Tibial nerve (tissue), 4 donors: ENCODE results near the gene ATXN7L1. TPM values are rescaled to one million over a fixed set of nuclear protein-coding genes. Genes with fewer than 3 reads are reported as not detected.

Experiments
- DNase-seq, 2 donors: peaks; one replicate each; pipeline ENCODE4 v3.0.0-alpha.2; 2019; ENCODE audit warnings: low spot score in 2 of 2
- H3K27ac ChIP-seq, 4 donors: fragments of 200-600 bp; sonication (generic) in 3 of 4; one replicate each; pipeline ENCODE4 v1.5.1; 2017 to 2019; ENCODE audit warnings: mild to moderate bottlenecking in 1 of 4
- H3K27me3 ChIP-seq, 2 donors: fragments of 200-600 bp; sonication (generic) in 1 of 2; one replicate each; pipeline versions ENCODE4 v1.5.1 to v1.6.0; 2017 to 2019
- H3K36me3 ChIP-seq, 3 donors: fragments of 200-600 bp; sonication (generic); one replicate each; pipeline ENCODE4 v1.5.1; 2018 to 2019
- H3K4me1 ChIP-seq, 4 donors: fragments of 200-600 bp; sonication (generic) in 3 of 4; one replicate each; pipeline ENCODE4 v1.5.1; 2017 to 2019
- H3K4me3 ChIP-seq, 4 donors: fragments of 200-600 bp; sonication (generic) in 3 of 4; one replicate each; pipeline ENCODE4 v1.5.1; 2017 to 2019; ENCODE audit warnings: mild to moderate bottlenecking in 1 of 4, moderate library complexity in 1 of 4
- H3K9me3 ChIP-seq, 4 donors: fragments of 200-600 bp; sonication (generic) in 3 of 4; one replicate each; pipeline ENCODE4 v1.5.1; 2017 to 2019
- CTCF ChIP-seq, 5 experiments: fragments of 200-600 bp in 3 of 5; fragments of 450-650 bp in 2 of 5; sonication (generic) in 3 of 5; IDR thresholded peaks; one replicate each; pipeline ENCODE4 v1.5.1; 2016 to 2019; ENCODE audit warnings: antibody characterized with exemption in 5 of 5, mild to moderate bottlenecking in 3 of 5, moderate library complexity in 2 of 5
- EP300 ChIP-seq, 2 donors: sonication (generic); formaldehyde crosslinking; IDR thresholded peaks; one replicate each; pipeline ENCODE4 v1.6.1; 2017; ENCODE audit warnings: antibody characterized with exemption in 2 of 2, mild to moderate bottlenecking in 1 of 2
- POLR2A ChIP-seq, 2 donors: fragments of 450-650 bp; IDR thresholded peaks; one replicate each; pipeline ENCODE4 v1.6.1; 2017; ENCODE audit warnings: antibody characterized with exemption in 2 of 2, mild to moderate bottlenecking in 2 of 2, moderate library complexity in 2 of 2
- WGBS, 2 donors: methylation state at CpG; one replicate each; pipeline ENCODE4 v1.1.5; 2018; 5-methylcytosine and 5-hydroxymethylcytosine counted together
- total RNA-seq, 4 donors: library from RNA; depleted of rRNA; stranded (reverse); fragments of >200 nt; gene quantifications; one replicate each; pipeline ENCODE4 v1.1.0, GENCODE V29; 2016

The ATXN7L1 gene
- total RNA-seq, 4 donors from 2014 or later: 14.6 to 22.5 (median 19.1) TPM

- H3K9me3 ChIP-seq: no peaks in the 10 kb centered on the region
- TF ChIP-seq CTCF (IDR thresholded peaks at IDR 0.05) (no peak), POLR2A (IDR thresholded peaks at IDR 0.05) (no peak), EP300 (IDR thresholded peaks at IDR 0.05) (no peak)
- peaks cover 0 to 26% (median 8%) of the 10 kb centered on the region in 4 donors for H3K4me1 ChIP-seq
- no peaks in the 10 kb centered on the region for H3K36me3 ChIP-seq
- H3K4me3 ChIP-seq: no peak overlapping the region
- 61 to 66% methylated on average over 13 of the region's 13 CpGs for WGBS, 2 donors
- H3K27me3 ChIP-seq: no peaks in the 10 kb centered on the region
- H3K27ac ChIP-seq: peak overlapping the region in 2 of 4 donors; percentile 26 to 58
- DNase-seq: no peak
Measured at GRCh38 chr7:105689067-105689819, 187.2 kb downstream of the ATXN7L1 start.

- Histone ChIP-seq H3K36me3 (no peaks in the 10 kb centered on the region), H3K4me3 (no peak overlapping the region), H3K27me3 (no peaks in the 10 kb centered on the region), H3K4me1 (peaks cover 0 to 26% (median 8%) of the 10 kb centered on the region in 4 donors), H3K9me3 (no peaks in the 10 kb centered on the region), H3K27ac (peak overlapping the region in 1 of 4 donors; percentile 26)
- TF ChIP-seq CTCF (IDR thresholded peaks at IDR 0.05): no peak
- 73 to 92% methylated on average over 5 of the region's 5 CpGs for WGBS, 2 donors
- DNase-seq: no peak
Measured at GRCh38 chr7:105688617-105689016, 187.8 kb downstream of the ATXN7L1 start.

GRCh38 chr7:105685161-105685560 lies 191.2 kb downstream of the ATXN7L1 start:
- 90 to 93% methylated on average over 3 of the region's 3 CpGs for WGBS, 2 donors
- H3K4me3 ChIP-seq: no peak overlapping the region
- TF ChIP-seq POLR2A (IDR thresholded peaks at IDR 0.05) (no peak), EP300 (IDR thresholded peaks at IDR 0.05) (no peak), CTCF (IDR thresholded peaks at IDR 0.05) (no peak)
- no peaks in the 10 kb centered on the region for H3K36me3 ChIP-seq
- no peaks in the 10 kb centered on the region for H3K27me3 ChIP-seq
- H3K4me1 ChIP-seq: peaks cover 6 to 38% (median 22%) of the 10 kb centered on the region in 4 donors
- H3K9me3 ChIP-seq: no peaks in the 10 kb centered on the region
- no peak for DNase-seq
- no peak overlapping the region for H3K27ac ChIP-seq

GRCh38 chr7:105682341-105683060 lies 193.9 kb downstream of the ATXN7L1 start:
- 41 to 63% methylated on average over 2 of the region's 2 CpGs for WGBS, 2 donors
- peaks cover 9 to 58% (median 44%) of the 10 kb centered on the region in 4 donors for H3K4me1 ChIP-seq
- no peak overlapping the region for H3K4me3 ChIP-seq
- H3K36me3 ChIP-seq: no peaks in the 10 kb centered on the region
- no peaks in the 10 kb centered on the region for H3K9me3 ChIP-seq
- no peaks in the 10 kb centered on the region for H3K27me3 ChIP-seq
- TF ChIP-seq CTCF (IDR thresholded peaks at IDR 0.05) (no peak), POLR2A (IDR thresholded peaks at IDR 0.05) (no peak), EP300 (IDR thresholded peaks at IDR 0.05) (peak in 1 of 2 donors; percentile 42)
- DNase-seq: peak in 1 of 2 donors; percentile 28
- H3K27ac ChIP-seq: peak overlapping the region; percentile 17 to 95 (median 51)
